ENCODE results near the gene PPARG.

The PPARG gene

DNA sequence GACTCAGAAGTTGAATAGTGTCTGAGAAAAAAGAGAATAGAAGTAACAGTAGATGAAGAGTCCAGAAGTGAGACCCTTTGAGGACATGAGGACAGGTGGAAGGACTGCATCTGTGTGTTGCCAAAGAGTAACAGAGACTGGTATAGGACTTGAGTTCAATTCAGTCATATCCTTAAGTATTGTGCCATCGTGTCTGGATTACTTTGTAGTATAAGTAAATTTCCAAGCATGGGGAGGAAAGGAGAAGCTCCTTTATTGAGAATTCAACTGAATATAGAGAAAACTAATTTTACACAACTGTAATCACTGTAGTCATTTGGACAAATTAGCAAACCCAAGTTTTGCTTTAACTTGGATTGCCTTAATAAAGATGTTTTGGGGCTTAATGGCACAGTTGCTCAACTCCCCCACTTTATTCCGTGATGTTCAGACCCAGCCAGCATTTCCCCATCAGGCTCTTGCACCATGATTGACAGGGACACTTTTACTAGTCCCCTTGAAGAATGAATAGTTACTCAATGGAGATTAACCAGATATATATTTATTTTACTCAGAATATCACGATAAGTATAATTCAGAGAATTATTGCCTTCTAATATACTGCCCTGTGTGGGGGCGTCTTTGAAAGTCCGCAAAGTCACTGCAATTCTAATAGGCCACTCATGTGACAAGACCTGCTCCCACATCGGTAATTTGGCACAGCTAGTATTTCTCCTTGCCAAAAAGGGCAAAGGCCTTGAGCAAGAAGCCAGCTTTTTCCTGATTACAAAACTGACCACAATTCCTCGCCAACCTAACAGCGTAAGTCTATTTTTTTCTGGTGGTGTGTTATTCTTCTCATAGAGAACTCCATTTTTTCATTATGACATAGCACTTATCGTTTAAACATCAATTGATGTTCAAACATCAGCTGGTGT lies 61.3 kb downstream of the PPARG start:
- H3K9me3 ChIP-seq (ENCODE audit: severe bottlenecking) = no peaks in the 10 kb centered on the region
- H3K27ac ChIP-seq (ENCODE audit: poor library complexity, severe bottlenecking) = no peak overlapping the region
- H3K4me1 ChIP-seq (ENCODE audit: insufficient read depth, poor library complexity, severe bottlenecking) = peaks cover 16% of the 10 kb centered on the region
- TF ChIP-seq, protein P1, sequence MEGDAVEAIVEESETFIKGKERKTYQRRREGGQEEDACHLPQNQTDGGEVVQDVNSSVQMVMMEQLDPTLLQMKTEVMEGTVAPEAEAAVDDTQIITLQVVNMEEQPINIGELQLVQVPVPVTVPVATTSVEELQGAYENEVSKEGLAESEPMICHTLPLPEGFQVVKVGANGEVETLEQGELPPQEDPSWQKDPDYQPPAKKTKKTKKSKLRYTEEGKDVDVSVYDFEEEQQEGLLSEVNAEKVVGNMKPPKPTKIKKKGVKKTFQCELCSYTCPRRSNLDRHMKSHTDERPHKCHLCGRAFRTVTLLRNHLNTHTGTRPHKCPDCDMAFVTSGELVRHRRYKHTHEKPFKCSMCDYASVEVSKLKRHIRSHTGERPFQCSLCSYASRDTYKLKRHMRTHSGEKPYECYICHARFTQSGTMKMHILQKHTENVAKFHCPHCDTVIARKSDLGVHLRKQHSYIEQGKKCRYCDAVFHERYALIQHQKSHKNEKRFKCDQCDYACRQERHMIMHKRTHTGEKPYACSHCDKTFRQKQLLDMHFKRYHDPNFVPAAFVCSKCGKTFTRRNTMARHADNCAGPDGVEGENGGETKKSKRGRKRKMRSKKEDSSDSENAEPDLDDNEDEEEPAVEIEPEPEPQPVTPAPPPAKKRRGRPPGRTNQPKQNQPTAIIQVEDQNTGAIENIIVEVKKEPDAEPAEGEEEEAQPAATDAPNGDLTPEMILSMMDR (IDR thresholded peaks at IDR 0.05; ENCODE audit: poor library complexity, severe bottlenecking) = no peak
- no peaks in the 10 kb centered on the region for H3K36me3 ChIP-seq (ENCODE audit: low read depth)
- H3K27me3 ChIP-seq (ENCODE audit: insufficient read depth, poor library complexity, severe bottlenecking) = no peaks in the 10 kb centered on the region
- DNase-seq (ENCODE audit: low spot score) = no peak
- H3K4me3 ChIP-seq (ENCODE audit: severe bottlenecking) = no peak overlapping the region
- no peak for ATAC-seq (ENCODE audit: low read depth)

DNA sequence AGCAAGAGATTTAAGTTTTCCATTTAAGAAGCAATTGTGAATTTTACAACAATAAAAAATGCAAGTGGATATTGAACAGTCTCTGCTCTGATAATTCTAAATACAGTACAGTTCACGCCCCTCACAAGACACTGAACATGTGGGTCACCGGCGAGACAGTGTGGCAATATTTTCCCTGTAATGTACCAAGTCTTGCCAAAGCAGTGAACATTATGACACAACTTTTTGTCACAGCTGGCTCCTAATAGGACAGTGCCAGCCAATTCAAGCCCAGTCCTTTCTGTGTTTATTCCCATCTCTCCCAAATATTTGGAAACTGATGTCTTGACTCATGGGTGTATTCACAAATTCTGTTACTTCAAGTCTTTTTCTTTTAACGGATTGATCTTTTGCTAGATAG lies 62.3 kb downstream of the PPARG start:
- H3K4me1 ChIP-seq (ENCODE audit: insufficient read depth, poor library complexity, severe bottlenecking) = peaks cover 8% of the 10 kb centered on the region
- no peaks in the 10 kb centered on the region for H3K36me3 ChIP-seq (ENCODE audit: low read depth)
- H3K27ac ChIP-seq (ENCODE audit: poor library complexity, severe bottlenecking) = no peak overlapping the region
- ATAC-seq (ENCODE audit: low read depth) = no peak
- H3K4me3 ChIP-seq (ENCODE audit: severe bottlenecking) = no peak overlapping the region
- TF ChIP-seq, protein P1 (IDR thresholded peaks at IDR 0.05; ENCODE audit: poor library complexity, severe bottlenecking) = no peak
- H3K9me3 ChIP-seq (ENCODE audit: severe bottlenecking) = no peaks in the 10 kb centered on the region
- DNase-seq (ENCODE audit: low spot score) = no peak
- no peaks in the 10 kb centered on the region for H3K27me3 ChIP-seq (ENCODE audit: insufficient read depth, poor library complexity, severe bottlenecking)

DNA sequence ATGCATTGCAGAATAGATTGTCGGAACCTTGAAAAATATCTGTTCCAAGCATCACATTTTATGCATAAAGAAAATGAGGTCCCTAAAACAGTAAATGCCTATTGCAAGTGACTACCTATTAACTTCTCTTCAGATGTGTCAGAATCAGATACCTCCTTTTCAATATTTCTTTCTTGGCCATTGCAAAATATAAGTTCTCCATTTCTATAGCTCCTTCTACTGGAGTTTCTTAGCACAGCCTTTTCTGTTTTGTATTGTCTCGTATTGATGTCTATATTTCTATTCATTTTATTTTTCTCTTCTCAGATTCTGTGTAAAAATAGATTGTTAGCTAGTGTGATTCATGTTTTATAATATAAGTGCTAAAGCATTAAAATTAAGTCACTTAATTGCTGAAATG lies 63.4 kb downstream of the PPARG start:
- Histone ChIP-seq H3K4me1 (ENCODE audit: insufficient read depth, poor library complexity, severe bottlenecking) (peaks cover 7% of the 10 kb centered on the region), H3K9me3 (ENCODE audit: severe bottlenecking) (no peaks in the 10 kb centered on the region), H3K27ac (ENCODE audit: poor library complexity, severe bottlenecking) (no peak overlapping the region), H3K4me3 (ENCODE audit: severe bottlenecking) (no peak overlapping the region), H3K36me3 (ENCODE audit: low read depth) (no peaks in the 10 kb centered on the region), H3K27me3 (ENCODE audit: insufficient read depth, poor library complexity, severe bottlenecking) (no peaks in the 10 kb centered on the region)
- ATAC-seq (ENCODE audit: low read depth) (no peak), DNase-seq (ENCODE audit: low spot score) (no peak)
- TF ChIP-seq, protein P1 (IDR thresholded peaks at IDR 0.05; ENCODE audit: poor library complexity, severe bottlenecking) = peak; percentile 26

DNA sequence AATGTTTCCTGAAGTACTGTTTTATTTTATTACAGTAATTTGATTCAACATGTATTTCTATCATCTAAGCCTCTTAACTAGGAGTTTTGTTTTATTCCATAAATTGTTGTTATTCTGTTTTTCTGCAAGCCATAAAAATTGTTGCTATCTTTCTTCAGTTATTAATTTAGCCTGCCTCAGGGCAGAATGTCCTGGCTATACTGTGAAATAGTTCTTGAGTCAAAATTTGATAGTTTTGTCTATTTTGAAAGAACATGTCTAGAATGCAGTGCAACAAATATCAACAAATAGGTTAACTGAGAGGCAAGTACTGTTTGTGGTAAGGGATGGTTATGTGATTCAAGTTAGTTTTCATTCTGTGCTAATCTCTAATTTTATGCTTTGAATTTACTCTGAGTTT lies 63.9 kb downstream of the PPARG start:
- TF ChIP-seq, protein P1 (IDR thresholded peaks at IDR 0.05; ENCODE audit: poor library complexity, severe bottlenecking) = no peak

More for the DNA sequence above, 63.9 kb downstream of the PPARG start:
- Histone ChIP-seq H3K4me3 (ENCODE audit: severe bottlenecking) (no peak overlapping the region), H3K36me3 (ENCODE audit: low read depth) (no peaks in the 10 kb centered on the region), H3K9me3 (ENCODE audit: severe bottlenecking) (no peaks in the 10 kb centered on the region), H3K27me3 (ENCODE audit: insufficient read depth, poor library complexity, severe bottlenecking) (no peaks in the 10 kb centered on the region), H3K4me1 (ENCODE audit: insufficient read depth, poor library complexity, severe bottlenecking) (peaks cover 7% of the 10 kb centered on the region), H3K27ac (ENCODE audit: poor library complexity, severe bottlenecking) (no peak overlapping the region)
- DNase-seq (ENCODE audit: low spot score) = no peak
- no peak for ATAC-seq (ENCODE audit: low read depth)

Measured in RWPE2 (cell line).